Measurements from ENCODE around the gene TPGS1. TPM values are rescaled to one million over a fixed set of nuclear protein-coding genes. Genes with fewer than 3 reads are reported as not detected.

TPGS1 gene
- total and polyA plus RNA-seq, 12 donors = 7.1 to 22.2 (median 10.2) TPM

DNA sequence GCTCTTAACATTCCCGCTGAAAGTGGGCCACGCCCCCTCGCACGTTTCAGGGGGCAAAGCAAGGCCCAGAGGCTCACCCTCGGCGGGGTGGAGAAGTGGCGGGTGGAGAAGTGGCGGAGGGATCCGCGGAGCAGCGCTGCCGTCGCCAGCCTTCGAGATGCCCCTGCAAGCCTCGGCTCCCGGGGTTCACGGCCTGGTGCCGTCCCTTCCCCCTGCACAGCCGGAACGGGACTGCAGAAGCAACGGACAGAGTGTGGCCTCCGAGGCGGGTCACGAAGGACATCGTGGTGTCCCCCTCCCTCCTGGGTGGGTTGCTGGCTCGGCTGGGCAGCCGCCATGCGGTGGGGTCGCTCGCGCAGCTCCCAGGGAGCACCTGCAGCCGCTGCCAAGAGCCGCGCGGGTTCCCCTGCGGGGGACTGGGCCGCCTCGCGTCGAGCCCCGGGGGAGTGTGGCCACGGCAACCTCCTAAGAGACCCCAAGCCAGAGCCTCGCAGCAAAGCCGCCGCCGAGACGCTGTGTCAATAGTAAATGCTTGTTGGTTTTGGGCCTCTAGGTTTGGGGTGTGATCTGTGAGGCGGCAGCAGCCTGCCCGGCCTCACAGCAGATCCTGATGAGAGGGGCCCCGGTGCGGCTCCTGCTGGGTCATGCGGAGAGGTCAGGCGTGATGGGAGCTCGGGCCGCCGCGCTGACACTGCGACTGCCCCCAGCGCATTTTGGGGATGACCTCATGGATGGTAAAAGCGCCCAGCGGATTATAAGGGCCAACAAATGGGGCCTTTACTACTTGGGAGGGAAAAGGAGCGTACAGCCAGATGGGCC lies 5.5 kb downstream of the TPGS1 start:
- DNase-seq (no peak), ATAC-seq (no peak)
- WGBS, 2 donors = 26 to 35% methylated on average over 56 to 62 of the region's 62 CpGs
- no peak overlapping the region for H3K4me3 ChIP-seq
- intact Hi-C loops (cut with DNase I) = no loop called here
- no peak overlapping the region for H3K27ac ChIP-seq
- TF ChIP-seq, protein P1, sequence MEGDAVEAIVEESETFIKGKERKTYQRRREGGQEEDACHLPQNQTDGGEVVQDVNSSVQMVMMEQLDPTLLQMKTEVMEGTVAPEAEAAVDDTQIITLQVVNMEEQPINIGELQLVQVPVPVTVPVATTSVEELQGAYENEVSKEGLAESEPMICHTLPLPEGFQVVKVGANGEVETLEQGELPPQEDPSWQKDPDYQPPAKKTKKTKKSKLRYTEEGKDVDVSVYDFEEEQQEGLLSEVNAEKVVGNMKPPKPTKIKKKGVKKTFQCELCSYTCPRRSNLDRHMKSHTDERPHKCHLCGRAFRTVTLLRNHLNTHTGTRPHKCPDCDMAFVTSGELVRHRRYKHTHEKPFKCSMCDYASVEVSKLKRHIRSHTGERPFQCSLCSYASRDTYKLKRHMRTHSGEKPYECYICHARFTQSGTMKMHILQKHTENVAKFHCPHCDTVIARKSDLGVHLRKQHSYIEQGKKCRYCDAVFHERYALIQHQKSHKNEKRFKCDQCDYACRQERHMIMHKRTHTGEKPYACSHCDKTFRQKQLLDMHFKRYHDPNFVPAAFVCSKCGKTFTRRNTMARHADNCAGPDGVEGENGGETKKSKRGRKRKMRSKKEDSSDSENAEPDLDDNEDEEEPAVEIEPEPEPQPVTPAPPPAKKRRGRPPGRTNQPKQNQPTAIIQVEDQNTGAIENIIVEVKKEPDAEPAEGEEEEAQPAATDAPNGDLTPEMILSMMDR (IDR thresholded peaks at IDR 0.05) = no peak
- H3K36me3 ChIP-seq = peaks cover 0 to 11% (median 4%) of the 10 kb centered on the region in 9 donors
- H3K27me3 ChIP-seq = no peaks in the 10 kb centered on the region
- no peaks in the 10 kb centered on the region for H3K9me3 ChIP-seq
- H3K4me1 ChIP-seq = peaks cover 4 to 39% (median 26%) of the 10 kb centered on the region in 9 donors

DNA sequence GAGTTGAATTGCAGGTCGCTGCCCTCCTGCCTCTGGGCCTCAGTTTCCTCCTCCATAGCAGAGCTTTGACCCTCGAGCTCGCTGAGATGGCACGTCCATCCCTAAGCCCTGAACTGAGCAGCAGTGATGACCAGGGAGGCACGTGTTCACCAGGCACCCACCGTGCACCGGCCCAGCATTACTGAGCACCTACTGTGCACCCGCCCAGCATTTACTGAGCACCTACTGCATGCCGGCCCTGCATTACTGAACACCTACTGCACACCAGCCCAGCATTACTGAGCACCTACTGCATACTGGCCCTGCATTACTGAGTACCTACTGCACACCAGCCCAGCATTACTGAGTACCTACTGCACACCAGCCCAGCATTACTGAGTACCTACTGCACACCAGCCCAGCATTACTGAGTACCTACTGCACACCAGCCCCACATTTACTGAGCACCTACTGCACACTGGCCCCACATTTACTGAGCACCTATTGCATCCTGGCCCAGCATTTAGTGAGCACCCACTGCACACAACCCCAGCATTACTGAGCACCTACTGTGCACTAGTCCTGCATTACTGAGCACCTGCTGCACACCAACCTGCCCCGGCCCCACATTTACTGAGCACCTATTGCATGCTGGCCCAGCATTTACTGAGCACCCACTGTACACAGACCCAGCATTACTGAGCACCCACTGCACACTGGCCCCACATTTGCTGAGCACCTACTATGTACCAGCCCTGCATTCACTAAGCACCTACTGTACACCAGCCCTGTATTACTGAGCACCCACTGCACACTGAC lies 6.3 kb downstream of the TPGS1 start:
- Histone ChIP-seq H3K27me3 (no peaks in the 10 kb centered on the region), H3K36me3 (peaks cover 0 to 11% (median 4%) of the 10 kb centered on the region in 9 donors), H3K9me3 (no peaks in the 10 kb centered on the region), H3K4me1 (peaks cover 2 to 31% (median 18%) of the 10 kb centered on the region in 9 donors), H3K27ac (no peak overlapping the region), H3K4me3 (no peak overlapping the region)
- ATAC-seq = no peak
- 83 to 87% methylated on average over 10 of the region's 10 CpGs for WGBS, 2 donors
- TF ChIP-seq, protein P1 (IDR thresholded peaks at IDR 0.05) = no peak
- no peak for DNase-seq
- intact Hi-C loops (cut with DNase I) = no loop called here

DNA sequence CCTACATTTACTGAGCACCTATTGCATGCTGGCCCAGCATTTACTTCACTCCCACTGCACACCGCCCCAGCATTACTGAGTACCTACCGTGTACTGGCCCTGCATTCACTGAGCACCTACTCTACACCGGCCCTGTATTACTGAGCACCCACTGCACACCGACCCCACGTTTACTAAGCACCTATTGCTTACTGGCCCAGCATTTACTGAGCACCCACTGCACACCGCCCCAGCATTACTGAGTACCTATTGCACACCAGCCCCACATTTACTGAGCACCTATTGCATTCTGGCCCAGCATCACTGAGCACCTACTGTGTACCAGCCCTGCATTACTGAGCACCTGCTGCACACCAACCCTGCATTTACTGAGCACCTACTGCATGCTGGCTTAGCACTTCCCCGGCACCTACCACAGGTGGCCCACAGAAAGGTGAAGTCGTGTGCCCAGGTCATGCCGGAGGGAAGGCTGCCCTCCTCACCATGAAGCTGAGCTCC lies 6.9 kb downstream of the TPGS1 start:
- intact Hi-C loops (cut with DNase I) = no loop called here
- no peak for DNase-seq
- WGBS, 2 donors = 95 to 97% methylated on average over 9 of the region's 9 CpGs

More for the DNA sequence above, 6.9 kb downstream of the TPGS1 start:
- no peak for ATAC-seq
- Histone ChIP-seq H3K9me3 (no peaks in the 10 kb centered on the region), H3K4me1 (peaks cover 0 to 26% (median 13%) of the 10 kb centered on the region in 9 donors), H3K27ac (no peak overlapping the region), H3K36me3 (peaks cover 0 to 7% (median 1%) of the 10 kb centered on the region in 9 donors), H3K4me3 (no peak overlapping the region), H3K27me3 (no peaks in the 10 kb centered on the region)
- TF ChIP-seq, protein P1 (IDR thresholded peaks at IDR 0.05) = no peak

Data from heart right ventricle (tissue), 16 donors.